GM12873 (cell line): ENCODE measurements around the gene KCNJ5.
A peak's percentile ranks its signal among the peaks of the same experiment; 100 is the strongest.

Source experiments
- TF ChIP-seq, protein P1 (sequence below): IDR thresholded peaks from 2 replicates; pipeline ENCODE4 v1.5.1; 2012; ENCODE audit warnings: low read depth, mild to moderate bottlenecking, moderate library complexity, low read length, control low read depth; ENCODE audit not compliant: insufficient read depth; ENCODE audit errors: missing control alignments

KCNJ5 gene

DNA sequence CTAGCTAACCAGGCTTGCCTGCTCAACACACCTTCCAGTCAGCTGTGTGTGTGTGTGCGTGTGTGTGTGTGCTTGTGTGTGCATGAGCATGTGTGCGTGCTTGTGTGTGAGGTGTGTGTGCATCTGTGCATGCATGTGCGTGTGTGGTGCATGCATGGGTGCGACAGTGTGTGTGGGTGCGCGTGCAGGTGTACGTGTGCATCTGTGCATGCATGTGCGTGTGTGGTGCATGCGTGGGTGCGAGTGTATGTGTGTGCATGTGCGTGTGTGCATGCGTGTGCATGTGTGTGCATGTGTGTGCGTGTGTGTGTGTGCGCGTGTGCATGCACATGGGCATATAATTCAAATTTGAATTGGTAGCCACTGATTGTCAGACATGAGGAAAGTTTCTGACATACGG is 62.0 kb downstream of the KCNJ5 start:
- TF ChIP-seq, protein P1, sequence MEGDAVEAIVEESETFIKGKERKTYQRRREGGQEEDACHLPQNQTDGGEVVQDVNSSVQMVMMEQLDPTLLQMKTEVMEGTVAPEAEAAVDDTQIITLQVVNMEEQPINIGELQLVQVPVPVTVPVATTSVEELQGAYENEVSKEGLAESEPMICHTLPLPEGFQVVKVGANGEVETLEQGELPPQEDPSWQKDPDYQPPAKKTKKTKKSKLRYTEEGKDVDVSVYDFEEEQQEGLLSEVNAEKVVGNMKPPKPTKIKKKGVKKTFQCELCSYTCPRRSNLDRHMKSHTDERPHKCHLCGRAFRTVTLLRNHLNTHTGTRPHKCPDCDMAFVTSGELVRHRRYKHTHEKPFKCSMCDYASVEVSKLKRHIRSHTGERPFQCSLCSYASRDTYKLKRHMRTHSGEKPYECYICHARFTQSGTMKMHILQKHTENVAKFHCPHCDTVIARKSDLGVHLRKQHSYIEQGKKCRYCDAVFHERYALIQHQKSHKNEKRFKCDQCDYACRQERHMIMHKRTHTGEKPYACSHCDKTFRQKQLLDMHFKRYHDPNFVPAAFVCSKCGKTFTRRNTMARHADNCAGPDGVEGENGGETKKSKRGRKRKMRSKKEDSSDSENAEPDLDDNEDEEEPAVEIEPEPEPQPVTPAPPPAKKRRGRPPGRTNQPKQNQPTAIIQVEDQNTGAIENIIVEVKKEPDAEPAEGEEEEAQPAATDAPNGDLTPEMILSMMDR: no peak

DNA sequence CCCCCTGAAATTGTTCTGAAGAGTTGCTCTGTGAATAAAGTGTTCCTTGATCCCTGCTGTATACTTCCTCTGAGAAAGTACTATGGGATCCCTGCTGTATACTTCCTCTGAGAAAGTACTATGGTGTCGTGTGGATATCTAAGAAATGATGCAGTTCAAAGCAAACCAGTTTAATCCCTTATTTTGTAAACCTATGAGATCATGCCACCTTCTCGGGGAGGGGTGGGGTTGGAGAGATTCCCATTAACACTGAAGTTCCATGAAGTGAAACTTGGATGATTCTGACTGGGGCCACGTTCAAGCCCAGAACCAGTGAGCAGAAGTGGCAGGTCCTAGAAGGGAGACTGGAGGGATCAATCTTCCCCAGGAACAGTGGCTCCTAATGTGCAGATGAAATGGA is 64.5 kb downstream of the KCNJ5 start:
- TF ChIP-seq, protein P1: no peak

DNA sequence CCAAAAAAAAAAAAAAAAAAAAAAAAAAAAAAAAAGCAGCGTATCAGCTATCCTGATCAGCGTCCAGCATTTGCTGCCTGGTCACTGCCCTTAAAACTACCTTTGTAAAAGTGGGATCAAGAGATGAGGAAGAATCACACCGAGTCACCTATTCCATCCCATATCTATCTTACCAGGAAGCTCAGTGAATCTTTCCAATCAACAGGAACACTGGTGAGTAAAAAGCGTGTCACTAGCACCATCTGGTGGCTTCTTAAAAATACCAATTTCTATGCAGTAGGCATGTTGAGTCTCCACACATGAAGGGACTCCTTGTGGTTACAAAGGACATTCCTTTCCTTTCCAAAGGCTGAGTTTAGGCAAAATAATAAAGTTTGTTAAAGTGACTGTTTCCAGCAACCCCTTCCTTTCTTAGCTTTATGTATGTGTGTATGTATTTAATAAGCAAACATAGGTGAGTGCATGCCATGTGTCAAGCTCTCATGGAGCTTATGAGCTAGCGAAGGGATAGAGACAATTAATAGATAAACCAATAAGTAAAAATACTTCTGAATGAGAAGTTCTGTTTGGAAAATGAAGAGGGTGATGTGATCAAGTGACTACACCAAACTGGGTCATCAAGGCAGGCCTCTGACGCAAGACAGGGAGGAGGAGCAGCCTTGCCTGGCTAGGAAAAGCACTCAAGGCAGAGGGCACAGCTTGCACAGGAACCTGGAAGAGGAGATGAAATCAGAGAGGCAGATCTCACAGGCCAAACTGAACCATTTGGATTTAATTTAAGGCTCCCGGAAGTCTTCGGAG is 65.4 kb downstream of the KCNJ5 start:
- TF ChIP-seq, protein P1: peak; percentile 68

DNA sequence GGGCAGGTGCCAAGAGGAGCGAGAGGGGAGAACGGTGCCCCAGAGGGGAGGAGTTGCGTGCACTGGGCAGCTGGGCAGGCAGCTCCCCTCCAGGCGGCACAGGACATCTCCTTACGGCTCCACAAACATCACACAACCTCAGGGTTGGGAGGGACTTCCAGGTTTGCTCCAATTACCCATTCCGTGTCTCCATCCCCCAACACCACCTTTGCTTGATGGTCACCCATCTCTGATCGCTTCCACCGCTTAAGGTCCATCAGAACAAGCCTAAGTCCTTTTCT is 66.0 kb downstream of the KCNJ5 start:
- TF ChIP-seq, protein P1: no peak

DNA sequence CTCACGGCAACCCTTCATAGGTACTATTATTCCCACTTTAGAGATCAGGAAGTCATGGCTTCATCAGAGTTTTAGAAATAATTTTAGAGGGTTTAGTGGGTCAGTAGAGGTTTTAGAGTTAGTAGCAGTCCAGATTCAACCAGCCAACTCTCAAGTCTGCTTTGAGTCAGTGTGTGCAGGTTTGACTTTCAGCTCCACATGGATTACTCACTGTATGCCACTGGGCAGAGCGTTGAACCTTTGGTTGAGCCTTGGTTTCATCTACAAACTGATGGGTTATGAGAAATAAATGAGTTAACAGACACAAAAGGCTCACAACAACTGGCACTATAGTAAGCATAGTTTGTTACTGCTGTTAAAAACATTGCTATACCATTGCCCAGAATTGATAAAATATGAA is 70.5 kb downstream of the KCNJ5 start:
- TF ChIP-seq, protein P1: no peak

DNA sequence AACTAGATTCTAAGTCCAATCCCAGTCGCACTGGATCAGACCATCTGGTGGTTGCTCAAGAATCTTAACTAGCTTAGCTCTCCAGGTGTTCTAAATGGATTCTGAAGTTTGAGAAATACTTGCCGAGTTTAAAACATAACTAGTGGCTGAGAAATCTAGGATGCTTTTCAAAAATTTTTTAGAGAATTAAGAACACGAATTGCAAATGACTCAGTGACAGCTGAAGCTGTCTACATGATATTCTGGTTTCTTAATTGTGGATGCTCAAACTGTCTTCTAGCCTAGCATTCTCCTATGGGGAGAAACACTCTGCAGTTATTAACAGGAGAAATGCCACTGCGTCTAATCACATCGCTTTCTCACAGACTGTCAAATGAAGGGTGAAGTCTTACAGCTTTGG is 71.7 kb downstream of the KCNJ5 start:
- TF ChIP-seq, protein P1: no peak

DNA sequence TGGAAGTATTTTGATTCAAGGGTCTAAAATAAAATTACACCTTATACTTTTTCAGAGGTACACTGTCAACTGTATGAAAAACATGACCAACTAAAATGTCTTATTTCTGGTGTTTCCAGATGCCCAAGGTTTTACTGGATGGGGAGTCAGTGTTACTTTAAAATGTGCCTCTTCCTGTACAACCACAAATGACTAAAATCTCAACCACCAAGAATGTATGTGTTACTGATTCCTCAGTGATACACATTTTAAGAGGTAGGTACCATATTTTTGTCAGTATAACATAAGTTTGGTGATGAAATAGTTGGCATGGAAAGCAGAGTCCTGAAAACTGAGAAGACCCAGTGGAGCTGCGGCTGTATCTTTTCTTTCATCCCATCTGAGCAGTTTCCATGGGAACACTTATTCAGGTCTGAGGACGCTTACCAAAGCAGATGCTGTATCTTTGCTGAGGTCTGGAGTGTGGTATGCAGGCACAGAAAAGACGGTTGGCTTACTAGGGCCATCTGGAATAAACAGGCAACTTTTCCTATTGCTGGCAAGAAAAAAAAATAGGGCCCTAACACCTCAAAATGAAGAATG is 72.7 kb downstream of the KCNJ5 start:
- TF ChIP-seq, protein P1: no peak
